ENCODE data around the gene PDCD2. TPM values are rescaled to one million over a fixed set of nuclear protein-coding genes. Genes with fewer than 3 reads are reported as not detected.

The PDCD2 gene
- total RNA-seq, 1 experiment from 2014 or later, result 132 TPM

- ChIA-PET POLR2A (no interaction called here), CTCF (interaction anchor here (1.3 kb wide), 1 partner anchor 23 kb away, joined by 3 read pairs; no protein-coding TSS in a partner anchor)
- TF ChIP-seq CREM (CRISPR knock-in tag; IDR thresholded peaks at IDR 0.05), result peak; percentile 92; the same call in 1 of the 2 replicates
- TF ChIP-seq USF1 (CRISPR knock-in tag; IDR thresholded peaks at IDR 0.05), result no peak
- TF ChIP-seq ZNF423 (CRISPR knock-in tag; IDR thresholded peaks at IDR 0.05), result no peak
- TF ChIP-seq CREB1 (CRISPR knock-in tag; IDR thresholded peaks at IDR 0.05), result 0 out of 2 replicates have a peak, but pooled peaks have one; percentile 34
- TF ChIP-seq E2F1 (CRISPR knock-in tag; IDR thresholded peaks at IDR 0.05), result no peak
- no peak for TF ChIP-seq EMX1 (CRISPR knock-in tag; IDR thresholded peaks at IDR 0.05)
- TF ChIP-seq FOXP4 (CRISPR knock-in tag; IDR thresholded peaks at IDR 0.05), result peak; percentile 76; the same call in 1 of the 2 replicates
- no peak for TF ChIP-seq USF2 (CRISPR knock-in tag; IDR thresholded peaks at IDR 0.05)
- peak; percentile 88 for TF ChIP-seq GABPB1 (CRISPR knock-in tag; IDR thresholded peaks at IDR 0.05)
- no peak for TF ChIP-seq ZNF396 (CRISPR knock-in tag; IDR thresholded peaks at IDR 0.05; ENCODE audit: borderline replicate concordance)
- 0 out of 2 replicates have a peak, but pooled peaks have one; percentile 57 for TF ChIP-seq ZBTB43 (CRISPR knock-in tag; IDR thresholded peaks at IDR 0.05)
- peak; percentile 55; the same call in 1 of the 2 replicates for TF ChIP-seq IRF1 (CRISPR knock-in tag; IDR thresholded peaks at IDR 0.05)
- TF ChIP-seq ARID4B (CRISPR knock-in tag; IDR thresholded peaks at IDR 0.05; ENCODE audit: borderline replicate concordance), result peak; percentile 71; the same call in 1 of the 2 replicates
- TF ChIP-seq NFE2L1 (CRISPR knock-in tag; IDR thresholded peaks at IDR 0.05), result peak; percentile 98
- TF ChIP-seq ZNF138 (CRISPR knock-in tag; conservative IDR thresholded peaks at IDR 0.05), result no peak
- peak; percentile 17; the same call in 1 of the 2 replicates for TF ChIP-seq MAX (CRISPR knock-in tag; IDR thresholded peaks at IDR 0.05)
- TF ChIP-seq FOXK1 (CRISPR knock-in tag; IDR thresholded peaks at IDR 0.05), result peak; percentile 91
- 0 out of 2 replicates have a peak, but pooled peaks have one; percentile 62 for TF ChIP-seq ETV6 (CRISPR knock-in tag; IDR thresholded peaks at IDR 0.05)
- H3K27ac Mint-ChIP-seq, result no peak within 1 kb of the TSS
- no peak within 1 kb of the TSS for H3K4me3 Mint-ChIP-seq
- H3K27me3 Mint-ChIP-seq (ENCODE audit: low read depth), result no peaks in the 10 kb centered on the region
- peaks cover 24% of the 10 kb centered on the region for H3K36me3 Mint-ChIP-seq
- DNase-seq (ENCODE audit: low spot score) (peak; percentile 93), ATAC-seq (peak; percentile 69)
- no peaks in the 10 kb centered on the region for H3K9me3 Mint-ChIP-seq
- peaks cover 13% of the 10 kb centered on the region for H3K4me1 Mint-ChIP-seq
These were observed 31.5 kb downstream of the PDCD2 start, which contains the start of gene PSMB1 for GRCh38 chr6:170552765-170553533. Gene PSMB1 (minus strand): TSS chr6:170553307. CDS start chr6:170553242, 65 bp downstream.
